GDM1 (cell line): ENCODE measurements around the gene ADISSP.

Experiments
- DNase-seq: peaks from one replicate; lab custom pipeline; 2025; lab: John Stamatoyannopoulos, UW

The ADISSP gene

DNA sequence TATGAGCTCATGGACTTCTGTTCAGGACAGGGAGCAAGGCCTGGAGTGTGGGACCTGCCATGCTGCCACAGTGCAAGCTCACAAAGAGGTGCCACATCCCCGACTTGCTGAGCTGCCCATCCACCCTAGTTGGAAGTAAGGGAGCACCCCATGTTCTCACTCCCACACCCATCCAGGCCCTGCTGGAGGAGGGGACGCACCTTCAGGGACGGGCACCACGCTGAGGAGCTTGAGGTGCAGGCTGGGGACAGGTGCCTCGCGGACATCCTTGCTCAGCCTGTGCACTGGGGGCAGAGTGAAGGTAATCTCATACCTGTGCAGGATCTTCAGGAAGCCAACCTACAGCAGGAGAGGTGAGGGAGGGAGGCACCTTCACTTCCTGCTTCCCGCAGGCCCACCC, 12.3 kb downstream of the ADISSP start:
- DNase-seq: no peak

DNA sequence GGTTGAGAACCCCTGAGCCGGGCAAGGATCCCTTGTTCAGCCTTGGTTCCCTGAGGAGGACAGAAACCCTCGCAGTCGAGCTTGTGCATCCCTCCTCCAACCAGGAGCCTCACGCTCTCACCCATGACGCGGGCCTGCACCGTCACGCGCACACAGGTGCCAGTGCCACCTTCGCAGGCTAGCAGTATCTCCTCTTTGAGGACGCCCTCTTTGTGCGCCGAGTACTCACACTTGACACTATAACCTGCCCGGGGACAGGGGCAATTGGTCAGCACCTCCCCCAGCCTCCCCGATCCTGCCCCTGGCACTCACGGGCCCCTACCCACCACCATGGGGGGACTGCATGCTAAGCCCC, 13.3 kb downstream of the ADISSP start:
- no peak for DNase-seq

DNA sequence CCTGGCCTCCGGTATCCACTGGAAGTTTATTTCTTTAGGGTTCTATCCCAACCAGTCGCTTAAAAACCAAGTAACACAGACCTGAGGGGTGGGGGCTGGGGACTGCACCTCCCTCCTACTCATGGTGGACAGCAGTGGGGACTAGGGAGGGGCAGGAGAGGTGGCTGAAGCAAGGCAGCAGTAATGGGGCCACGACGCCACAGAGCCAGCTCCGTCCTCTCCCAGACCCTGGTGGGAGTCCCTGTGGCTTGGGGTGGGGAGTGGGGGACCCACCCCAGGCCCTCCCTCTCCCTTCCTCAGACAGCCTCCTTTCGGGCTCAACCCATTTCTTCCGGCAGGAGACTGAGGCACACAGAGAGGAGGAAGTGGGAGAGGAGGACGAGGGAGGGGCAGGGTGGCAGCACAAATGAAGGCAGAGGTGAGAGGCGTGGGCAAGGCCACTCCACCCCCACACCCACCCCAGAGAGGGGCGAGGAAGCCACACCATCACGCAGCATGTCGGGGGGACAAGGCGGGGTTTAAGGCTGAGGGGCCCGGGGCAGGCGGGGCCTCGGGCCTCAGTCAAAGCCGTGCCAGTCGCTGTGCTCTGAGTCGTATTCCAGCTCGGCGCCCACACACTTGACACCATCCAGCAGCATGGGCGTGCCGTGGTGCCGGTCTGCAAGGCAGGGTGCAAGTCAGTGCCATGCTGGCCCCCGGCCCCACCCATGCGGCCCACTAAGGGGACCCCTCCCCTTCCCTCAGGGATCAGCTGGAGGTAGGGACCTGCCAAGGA, 13.9 kb downstream of the ADISSP start:
- DNase-seq: no peak

DNA sequence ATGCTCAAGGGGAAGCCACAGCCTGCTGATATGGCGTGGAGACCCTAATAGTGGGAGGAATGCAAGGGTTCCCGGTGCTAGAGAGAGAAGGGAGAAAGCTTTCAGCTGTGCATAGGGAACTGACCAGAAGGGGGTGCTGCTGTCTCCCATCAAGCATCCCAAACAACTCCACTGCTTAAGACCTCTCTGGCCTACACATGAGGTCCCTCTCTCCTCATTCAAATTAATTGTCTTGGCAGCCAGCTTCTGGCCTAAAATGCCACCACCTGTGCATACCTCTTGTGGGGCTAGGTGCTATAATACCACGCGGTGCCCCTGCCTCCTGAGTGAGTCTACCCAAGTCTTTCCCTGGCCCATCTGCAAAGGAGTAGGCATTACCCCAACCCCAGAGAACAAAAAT, 14.5 kb downstream of the ADISSP start:
- peak; percentile 23 for DNase-seq

DNA sequence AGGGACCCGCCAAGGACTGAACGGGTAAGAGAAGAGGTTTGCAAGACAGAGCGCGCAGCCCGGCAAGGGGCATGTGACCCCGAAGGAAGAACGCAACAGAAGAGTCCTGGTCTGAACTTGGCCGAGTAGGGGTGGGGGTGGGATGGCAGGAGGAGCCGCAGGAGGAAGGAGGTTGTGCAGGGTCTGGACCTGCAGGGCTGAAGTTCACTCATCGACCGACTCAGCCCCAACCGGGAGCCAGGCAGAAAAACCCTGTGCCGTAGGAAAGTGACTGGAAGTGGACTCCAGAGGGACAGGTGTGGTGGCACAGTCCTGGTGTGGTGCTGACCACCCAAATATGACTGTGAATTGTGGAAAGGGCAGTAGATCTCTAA, 15.2 kb downstream of the ADISSP start:
- no peak for DNase-seq

DNA sequence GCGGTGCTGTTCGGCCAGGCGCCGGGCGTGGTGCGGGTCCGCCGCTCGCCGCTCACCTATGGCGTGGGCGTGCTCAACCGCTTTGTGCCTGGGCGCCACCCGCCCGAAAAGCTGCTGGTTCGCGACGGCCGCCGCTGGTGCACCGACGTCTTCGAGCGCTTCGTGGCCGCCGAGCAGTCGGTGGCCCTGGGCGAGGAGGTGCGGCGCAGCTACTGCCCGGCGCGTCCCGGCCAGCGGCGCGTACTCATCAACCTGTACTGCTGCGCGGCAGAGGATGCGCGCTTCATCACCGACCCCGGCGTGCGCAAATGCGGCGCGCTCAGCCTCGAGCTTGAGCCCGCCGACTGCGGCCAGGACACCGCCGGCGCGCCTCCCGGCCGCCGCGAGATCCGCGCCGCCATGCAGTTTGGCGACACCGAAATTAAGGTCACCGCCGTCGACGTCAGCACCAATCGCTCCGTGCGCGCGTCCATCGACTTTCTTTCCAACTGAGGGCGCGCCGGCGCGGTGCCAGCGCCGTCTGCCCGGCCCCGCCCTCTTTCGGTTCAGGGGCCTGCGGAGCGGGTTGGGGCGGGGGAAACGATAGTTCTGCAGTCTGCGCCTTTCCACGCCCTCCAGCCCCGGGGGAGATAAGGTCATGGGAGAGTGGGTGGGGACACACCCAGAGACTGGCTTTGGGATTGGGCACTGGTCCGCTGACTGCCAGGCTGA, 15.7 kb downstream of the ADISSP start:
- DNase-seq: no peak

DNA sequence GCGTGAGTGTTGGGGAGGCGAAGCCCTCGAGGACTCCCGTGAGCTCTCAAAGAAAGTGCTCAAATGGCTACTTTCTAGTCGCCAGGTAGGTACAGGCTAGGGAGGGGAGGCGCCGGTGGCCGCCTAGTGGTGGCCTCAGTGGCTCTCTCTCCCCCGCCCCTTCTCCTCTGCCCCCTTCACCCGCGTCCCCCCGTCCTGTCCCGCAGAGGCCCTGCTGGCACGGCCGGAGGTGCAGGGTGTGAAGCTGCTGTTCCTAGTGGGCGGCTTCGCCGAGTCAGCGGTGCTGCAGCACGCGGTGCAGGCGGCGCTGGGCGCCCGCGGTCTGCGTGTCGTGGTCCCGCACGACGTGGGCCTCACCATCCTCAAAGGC, 16.3 kb downstream of the ADISSP start:
- DNase-seq: no peak

DNA sequence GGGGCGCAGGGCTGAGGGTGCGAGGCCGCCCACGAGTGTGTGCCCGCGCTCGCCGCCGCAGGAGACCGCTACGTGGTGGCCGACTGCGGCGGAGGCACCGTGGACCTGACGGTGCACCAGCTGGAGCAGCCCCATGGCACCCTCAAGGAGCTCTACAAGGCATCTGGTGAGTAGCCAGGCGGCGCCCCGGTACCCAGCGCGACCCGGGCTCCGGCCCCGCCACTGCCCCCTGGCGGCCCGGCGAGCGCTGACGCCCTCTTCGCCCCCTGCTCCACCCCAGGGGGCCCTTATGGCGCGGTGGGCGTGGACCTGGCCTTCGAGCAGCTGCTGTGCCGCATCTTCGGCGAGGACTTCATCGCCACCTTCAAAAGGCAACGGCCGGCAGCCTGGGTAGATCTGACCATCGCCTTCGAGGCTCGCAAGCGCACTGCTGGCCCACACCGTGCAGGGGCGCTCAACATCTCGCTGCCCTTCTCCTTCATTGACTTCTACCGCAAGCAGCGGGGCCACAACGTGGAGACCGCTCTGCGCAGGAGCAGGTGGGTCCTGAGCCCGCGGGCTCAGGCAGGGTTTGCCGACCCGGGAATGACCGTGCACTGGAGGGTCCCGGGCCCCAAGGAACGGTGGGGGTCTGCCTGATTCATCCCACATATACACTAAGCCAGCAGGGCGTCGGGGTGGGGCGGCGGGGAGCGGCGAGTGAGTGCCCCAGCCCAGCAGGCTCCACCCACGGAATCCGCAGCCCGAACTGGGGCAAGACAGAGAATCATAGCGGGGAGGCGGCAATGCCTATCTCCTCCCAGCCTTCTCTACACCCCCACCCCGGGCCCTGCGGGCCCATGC, 17.6 kb downstream of the ADISSP start:
- no peak for DNase-seq

DNA sequence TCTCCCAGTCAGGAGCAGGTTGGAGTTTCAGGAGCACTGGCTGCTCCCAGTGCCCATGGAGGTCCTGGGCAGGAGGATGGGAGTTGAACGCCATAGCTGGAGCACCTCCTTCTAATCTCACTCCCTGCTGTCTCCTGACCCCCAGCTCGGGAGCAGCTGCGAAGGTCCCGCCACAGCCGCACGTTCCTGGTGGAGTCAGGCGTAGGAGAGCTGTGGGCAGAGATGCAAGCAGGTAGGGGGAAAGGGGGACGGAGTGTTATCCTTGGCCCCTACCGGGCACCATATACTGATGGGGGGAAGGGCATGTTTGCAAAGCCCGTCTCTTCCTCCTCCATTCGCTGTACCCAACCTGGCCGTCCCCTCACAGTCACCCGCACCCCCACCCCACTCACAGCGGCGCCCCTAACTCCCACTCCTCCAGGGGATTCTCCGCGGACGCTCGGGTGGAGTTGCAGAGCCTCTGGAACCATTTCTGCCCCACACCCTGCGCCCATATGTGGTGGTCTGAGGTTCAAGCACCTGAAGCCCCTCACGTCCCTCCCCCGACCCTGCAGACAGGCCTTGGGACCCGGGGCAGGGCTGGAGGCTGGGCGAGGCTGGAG, 18.4 kb downstream of the ADISSP start:
- DNase-seq: no peak

DNA sequence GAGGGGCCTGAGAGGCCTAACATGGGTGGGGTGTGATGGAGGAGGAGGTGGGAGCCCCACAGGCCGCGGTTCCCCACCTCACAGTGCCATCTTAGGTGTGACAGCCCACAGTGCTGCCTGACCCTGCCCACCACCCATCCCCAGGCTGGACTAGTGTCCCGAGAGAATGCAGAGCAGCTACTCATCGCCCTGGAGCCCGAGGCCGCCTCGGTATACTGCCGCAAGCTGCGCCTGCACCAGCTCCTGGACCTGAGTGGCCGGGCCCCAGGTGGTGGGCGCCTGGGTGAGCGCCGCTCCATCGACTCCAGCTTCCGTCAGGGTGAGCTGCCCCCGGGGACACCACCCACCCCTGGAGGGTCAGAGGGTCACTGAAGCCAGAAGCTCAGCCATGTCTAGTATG, 19.5 kb downstream of the ADISSP start:
- no peak for DNase-seq

DNA sequence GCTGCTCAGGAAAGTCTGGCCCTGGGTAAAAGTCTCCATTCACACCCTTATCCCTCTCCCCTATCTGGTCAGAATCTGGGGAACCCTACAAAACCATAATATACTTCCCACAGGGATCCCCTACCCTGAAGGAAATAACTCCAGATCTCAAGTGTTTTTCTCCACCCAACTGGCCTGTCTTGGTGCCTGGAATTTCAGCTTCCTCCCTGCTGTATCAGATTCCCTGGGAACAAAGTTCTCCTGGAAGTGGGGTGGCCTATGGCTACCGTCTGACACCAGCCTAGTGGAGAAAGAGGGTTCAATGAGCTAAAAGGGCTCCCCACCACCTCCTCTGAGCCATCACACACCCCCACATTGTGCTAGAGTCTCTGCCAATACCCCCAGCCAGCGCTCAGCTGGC, 20.1 kb downstream of the ADISSP start:
- no peak for DNase-seq

DNA sequence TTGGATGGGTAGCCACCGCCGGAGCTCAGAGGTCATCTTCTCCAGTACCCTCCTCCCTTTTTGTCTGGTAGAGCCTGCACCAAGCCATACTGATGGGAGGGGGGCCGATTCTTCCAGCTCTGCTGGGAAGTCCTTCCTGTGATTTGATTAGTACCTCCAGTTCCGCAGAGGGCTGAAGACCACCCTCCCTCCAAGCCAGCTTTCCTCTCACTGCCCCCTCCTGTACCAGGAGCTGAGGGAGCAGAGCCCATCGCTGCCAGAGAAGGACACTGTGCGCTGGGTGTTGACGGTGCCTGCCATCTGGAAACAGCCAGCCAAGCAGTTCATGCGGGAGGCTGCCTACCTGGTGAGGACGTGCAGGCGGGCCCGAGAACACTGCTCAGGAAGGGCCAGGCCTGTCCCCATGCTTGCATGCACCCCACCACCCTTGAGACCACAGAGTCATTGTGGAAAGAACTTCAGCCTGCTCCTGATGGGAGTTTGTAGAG, 21.8 kb downstream of the ADISSP start:
- DNase-seq: no peak

DNA sequence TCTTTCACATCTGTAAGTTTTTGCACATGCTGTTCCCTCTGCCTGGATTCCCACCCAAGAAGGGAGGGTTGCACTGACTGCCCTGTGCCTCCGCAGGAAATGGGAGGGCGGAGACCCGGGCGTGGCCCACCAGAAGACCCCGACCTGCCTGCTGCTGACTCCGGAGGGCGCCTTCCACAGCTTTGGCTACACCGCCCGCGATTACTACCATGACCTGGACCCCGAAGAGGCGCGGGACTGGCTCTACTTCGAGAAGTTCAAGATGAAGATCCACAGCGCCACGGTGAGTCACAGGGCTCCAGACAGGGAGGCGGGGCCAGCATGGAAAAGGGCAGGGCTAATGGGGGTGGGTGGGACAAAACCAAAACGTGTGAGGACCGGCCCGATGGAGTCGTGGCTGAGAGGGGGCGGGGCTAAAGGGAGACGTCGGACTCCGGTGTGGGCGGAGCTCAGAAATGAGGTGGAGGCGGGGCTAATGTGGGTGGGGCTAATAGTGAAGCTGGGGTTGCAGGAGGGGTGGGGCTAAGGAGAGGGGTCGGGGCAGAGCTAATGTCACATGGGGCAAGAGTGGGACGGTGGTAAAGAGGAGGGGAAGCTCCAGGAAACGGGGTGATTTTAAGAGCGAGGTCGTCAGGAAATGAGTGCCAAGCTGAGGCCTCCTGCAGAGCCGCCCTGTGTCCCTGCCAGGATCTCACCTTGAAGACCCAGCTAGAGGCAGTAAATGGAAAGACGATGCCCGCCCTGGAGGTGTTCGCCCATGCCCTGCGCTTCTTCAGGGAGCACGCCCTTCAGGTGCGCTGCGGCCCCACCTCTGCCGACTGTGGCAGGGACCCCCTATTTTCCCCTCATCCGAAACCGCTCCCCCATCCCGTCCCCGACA, 22.5 kb downstream of the ADISSP start:
- no peak for DNase-seq

DNA sequence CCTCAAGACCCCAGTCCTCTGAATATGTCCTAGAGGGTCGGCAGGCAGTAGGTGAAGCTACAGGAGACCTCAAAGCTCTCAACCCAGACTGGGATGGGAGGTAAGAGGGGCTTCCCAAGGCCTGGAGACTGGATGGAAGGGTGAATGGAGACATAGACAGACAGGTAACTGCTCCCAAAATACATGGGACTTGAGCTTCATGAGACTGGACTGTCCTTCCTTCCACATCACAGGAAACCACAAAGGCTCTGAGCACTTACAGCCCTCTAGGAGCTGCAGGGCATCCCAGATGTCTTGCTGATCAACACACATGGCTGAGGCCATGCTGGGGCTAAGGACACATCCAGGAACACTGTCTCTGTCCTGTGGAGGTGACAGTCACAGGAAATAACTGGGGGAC, 23.5 kb downstream of the ADISSP start:
- DNase-seq: no peak

DNA sequence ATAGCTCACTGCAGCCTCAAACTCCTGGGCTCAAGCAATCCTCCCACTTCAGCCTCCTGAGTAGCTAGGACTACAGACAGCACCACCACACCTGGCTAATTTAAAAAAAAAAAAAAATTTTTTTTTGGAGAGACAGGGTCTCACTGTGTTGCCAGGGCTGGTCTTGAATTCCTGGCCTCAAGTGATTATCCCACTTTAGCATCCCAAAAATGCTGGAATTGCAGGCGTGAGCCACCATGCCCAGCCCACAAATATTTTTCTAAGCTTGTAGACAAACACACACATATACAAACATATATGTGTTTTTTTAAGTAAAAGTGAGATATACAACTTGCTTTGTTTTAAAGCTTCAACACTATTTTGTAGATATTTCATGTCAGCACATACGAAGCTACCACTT, 24.3 kb downstream of the ADISSP start:
- no peak for DNase-seq

DNA sequence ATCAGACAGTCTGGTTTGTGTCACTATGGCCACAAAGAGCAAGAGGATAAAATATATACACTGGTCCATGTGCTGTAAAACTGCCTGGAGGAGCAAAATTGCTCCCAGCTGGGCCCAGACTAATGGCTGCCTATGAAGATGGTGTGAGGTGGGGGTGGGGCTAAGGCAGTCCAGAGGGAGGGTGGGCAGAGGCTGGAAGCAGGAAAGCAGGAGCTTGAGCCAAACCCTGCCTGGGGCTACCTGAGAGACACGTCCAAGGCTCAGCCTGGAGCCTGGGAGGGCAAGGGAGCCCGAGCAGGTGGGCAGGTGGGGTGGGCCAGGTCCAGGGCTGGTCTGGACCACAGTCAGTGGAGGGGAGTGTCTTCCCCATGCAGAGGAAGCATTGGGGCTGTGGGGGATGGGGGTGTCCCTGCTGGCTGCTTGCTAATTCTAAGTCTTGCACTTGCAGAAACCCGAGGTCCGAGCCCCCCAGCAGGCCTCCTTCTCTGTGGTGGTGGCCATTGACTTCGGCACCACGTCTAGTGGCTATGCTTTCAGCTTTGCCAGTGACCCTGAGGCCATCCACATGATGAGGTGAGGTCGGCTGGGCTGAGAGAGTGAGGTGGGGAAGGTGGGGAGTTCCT, 25.6 kb downstream of the ADISSP start:
- DNase-seq: no peak

DNA sequence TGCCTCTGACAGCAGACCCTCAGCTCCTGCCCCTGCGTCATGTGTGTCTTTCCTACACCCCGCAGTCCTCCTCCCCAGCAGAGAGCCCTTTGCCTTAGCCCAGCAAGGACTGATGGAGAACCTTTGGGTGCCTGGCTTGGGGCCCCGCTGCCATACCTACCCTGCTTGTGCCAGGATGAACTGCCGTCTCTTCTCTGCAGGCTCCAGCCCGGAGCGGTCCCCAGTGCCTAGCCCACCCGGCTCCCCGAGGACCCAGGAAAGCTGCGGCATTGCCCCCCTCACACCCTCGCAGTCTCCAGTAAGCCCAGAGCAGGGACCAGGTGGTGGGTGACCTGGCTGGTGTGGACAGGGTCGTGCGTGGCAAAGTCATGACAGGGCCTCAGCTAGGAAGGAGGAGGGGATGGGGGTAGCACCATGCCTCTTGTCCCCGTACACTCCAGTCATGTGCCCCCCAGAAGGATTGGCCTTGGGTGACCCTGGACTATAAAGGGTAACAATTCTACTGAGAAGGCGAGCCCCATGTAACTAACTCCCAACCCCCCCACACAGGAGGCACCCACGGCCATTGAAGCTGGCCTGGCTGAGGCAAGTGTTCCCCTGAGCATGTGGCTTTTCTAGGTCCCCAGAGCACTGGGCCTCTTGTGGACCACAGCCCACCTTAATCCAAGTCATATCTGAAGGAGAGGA, 26.8 kb downstream of the ADISSP start:
- no peak for DNase-seq

DNA sequence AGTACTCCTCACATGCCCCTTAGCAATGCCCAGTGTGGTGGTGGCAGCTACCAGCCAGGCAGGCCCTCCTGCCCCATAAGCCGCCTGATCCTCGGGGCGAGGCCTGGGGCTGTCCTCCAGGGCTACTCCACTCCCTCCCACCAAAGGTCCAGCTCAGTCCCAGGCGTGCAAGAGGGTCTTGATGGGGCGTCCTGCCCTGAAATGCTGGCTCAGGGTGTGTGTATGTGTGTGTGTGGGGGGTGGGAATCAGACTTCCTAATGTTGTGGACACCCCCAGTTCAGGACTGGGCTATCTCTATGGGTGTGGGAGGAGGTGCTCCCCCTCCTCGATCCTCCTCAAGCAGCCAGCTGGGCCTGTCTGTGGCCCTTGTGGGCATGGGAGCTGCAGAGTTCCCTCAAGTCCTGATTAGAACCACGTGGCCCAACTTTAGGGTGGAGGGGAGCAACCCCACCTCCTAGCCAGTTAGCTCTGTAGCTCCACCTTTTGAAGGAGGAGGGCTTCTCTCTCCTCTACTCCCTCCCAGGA, 27.6 kb downstream of the ADISSP start:
- DNase-seq: no peak

DNA sequence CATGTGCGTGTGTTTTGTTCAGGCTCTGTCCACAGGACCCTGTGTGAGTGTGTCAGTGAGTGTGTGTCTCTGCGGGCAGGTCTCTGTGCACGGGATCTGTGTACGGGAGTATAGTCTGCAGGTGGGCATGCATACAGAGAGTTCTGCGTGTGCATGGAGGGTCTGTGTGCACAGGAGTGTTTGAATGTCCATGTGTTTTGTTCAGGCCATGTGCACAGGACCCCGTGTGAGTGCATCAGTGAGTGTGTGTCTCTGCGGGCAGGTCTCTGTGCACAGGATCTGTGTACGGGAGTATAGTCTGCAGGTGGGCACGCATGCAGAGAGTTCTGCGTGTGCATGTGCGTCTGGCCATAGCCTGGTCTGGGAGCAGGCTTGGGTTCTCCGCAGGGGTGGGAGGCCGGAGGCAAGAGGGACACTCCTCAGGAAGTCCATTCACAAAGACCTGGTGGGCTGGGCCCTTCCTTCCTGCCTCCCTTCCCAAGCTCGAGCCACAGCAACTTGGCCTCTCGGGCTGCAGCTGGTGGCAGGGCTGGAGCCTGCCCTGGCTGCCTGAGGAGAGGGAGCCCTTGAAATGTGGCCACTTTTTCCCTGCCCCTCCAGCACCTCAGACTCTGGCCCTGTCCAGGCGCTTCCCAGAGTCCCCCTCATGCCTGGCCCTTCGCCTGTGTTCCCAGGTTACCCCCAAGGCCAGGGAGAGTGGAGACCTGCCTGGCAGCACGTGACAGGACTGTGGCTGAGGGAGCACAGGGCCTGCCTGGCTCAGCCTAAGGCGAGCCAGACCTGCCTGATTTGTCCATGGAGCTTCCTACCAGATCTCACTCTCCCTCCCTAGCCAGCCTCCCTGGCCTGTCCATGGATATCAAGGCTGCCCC, 28.3 kb downstream of the ADISSP start:
- DNase-seq: no peak
